AG09309 (cell line): Measurements from ENCODE around the gene CEACAM8.
A peak's percentile ranks its signal among the peaks of the same experiment; 100 is the strongest.
"Not testable (repeated sequence)": the region's sequence is repeated elsewhere in the genome, so short reads cannot be mapped to it uniquely, and the experiment has no call there.

ENCODE experiments used
- DNase-seq: peaks from one replicate; pipeline ENCODE4 v3.0.0-alpha.2; 2010; ENCODE audit warnings: low read depth
- H3K4me3 ChIP-seq: 2 replicates; pipeline ENCODE4 v1.5.1; 2011; ENCODE audit warnings: mild to moderate bottlenecking, low read depth, low read length, moderate library complexity; ENCODE audit not compliant: control insufficient read depth
- CTCF ChIP-seq: IDR thresholded peaks from 2 replicates; pipeline ENCODE4 v1.5.1; 2011; ENCODE audit warnings: mild to moderate bottlenecking, low read depth, low read length, inconsistent platforms; ENCODE audit not compliant: insufficient read depth, control insufficient read depth; ENCODE audit errors: missing control alignments

CEACAM8 gene

GRCh38 chr19:42594617-42595489, at the start of gene CEACAM8:
TSS of gene CEACAM8 (minus strand) at chr19:42594924. CDS start at chr19:42594828, 96 bp downstream.
- no peak for TF ChIP-seq CTCF
- no peak within 1 kb of the TSS for H3K4me3 ChIP-seq
- no peak for DNase-seq

GRCh38 chr19:42639324-42640092, 44.8 kb upstream of the CEACAM8 start:
- not testable (repeated sequence) for DNase-seq, H3K4me3 ChIP-seq

- no peak for TF ChIP-seq CTCF
- DNase-seq: no peak
- H3K4me3 ChIP-seq: no peak overlapping the region
These were observed 40.5 kb upstream of the CEACAM8 start for GRCh38 chr19:42635233-42635539.

- H3K4me3 ChIP-seq: no peak overlapping the region
- peak; percentile 86 for TF ChIP-seq CTCF
- DNase-seq: no peak
These were observed 39.9 kb upstream of the CEACAM8 start for GRCh38 chr19:42634409-42635232.

- no peak overlapping the region for H3K4me3 ChIP-seq
- no peak for TF ChIP-seq CTCF
- DNase-seq: no peak
These were observed 34.5 kb upstream of the CEACAM8 start for GRCh38 chr19:42629191-42629590.

GRCh38 chr19:42628411-42629140, 33.9 kb upstream of the CEACAM8 start:
- no peak for DNase-seq
- H3K4me3 ChIP-seq: no peak overlapping the region
- TF ChIP-seq CTCF: no peak
